ENCODE data around the gene CDC42EP1. TPM values are rescaled to one million over a fixed set of nuclear protein-coding genes. Genes with fewer than 3 reads are reported as not detected.

CDC42EP1 gene
- total RNA-seq, 1 donor, result 35.5 TPM

Small RNAs within 50 kb of the gene (small RNA-seq; reads per million reads assigned to genes)
- gene RF00017, result not detected

Other genes with a start within 250 kb of the CDC42EP1 start
- under 0.01 and 0.29 TPM in 2 replicates for gene ELFN2, start 133.0 kb upstream of the CDC42EP1 start, total RNA-seq
- 0.29 and 0.72 TPM in 2 replicates for gene MFNG, start 74.1 kb upstream of the CDC42EP1 start, total RNA-seq
- 11.9 and 12.7 TPM in 2 replicates for gene CARD10, start 41.1 kb upstream of the CDC42EP1 start, total RNA-seq
- not detected in 2 replicates for gene LGALS2, start 19.6 kb downstream of the CDC42EP1 start, total RNA-seq
- 36.2 and 38.6 TPM in 2 replicates for gene GGA1, start 48.4 kb downstream of the CDC42EP1 start, total RNA-seq
- 4.1 and 4.7 TPM in 2 replicates for gene SH3BP1, start 79.2 kb downstream of the CDC42EP1 start, total RNA-seq
- 5.0 and 5.8 TPM in 2 replicates for gene PDXP, start 98.2 kb downstream of the CDC42EP1 start, total RNA-seq
- gene LGALS1, start 115.2 kb downstream of the CDC42EP1 start, total RNA-seq, result 3,004 and 3,217 TPM in 2 replicates
- gene NOL12, start 125.9 kb downstream of the CDC42EP1 start, total RNA-seq, result 8.8 and 9.0 TPM in 2 replicates
- 144 and 162 TPM in 2 replicates for gene TRIOBP, start 136.6 kb downstream of the CDC42EP1 start, total RNA-seq
- gene GCAT, start 247.5 kb downstream of the CDC42EP1 start, total RNA-seq, result 25.9 and 26.8 TPM in 2 replicates